Central memory CD8-positive, alpha-beta T cell (primary cell): ENCODE data around the gene CRYBG3.

Source experiments
- ATAC-seq: fragments of 150-1000 bp; cut with Tn5 transposase; replicated peaks from 2 replicates; pipeline ENCODE4 v1.10.0; 2022; ENCODE audit warnings: mild to moderate bottlenecking, moderate FRiP score, moderate number of reproducible peaks; ENCODE audit not compliant: poor library complexity, severe bottlenecking; ENCODE audit errors: extremely low read depth
- DNase-seq, 2 donors: peaks; one replicate each; pipeline ENCODE4 v3.0.0; 2021; ENCODE audit warnings: low spot score in 2 of 2
- H3K27ac Mint-ChIP-seq: one replicate; pipeline ENCODE4 v1.8.0; 2022; ENCODE audit warnings: low read depth, mild to moderate bottlenecking, moderate library complexity, mixed read lengths
- H3K27me3 Mint-ChIP-seq: one replicate; pipeline ENCODE4 v1.8.0; 2022; ENCODE audit warnings: mixed read lengths
- H3K36me3 Mint-ChIP-seq: one replicate; pipeline ENCODE4 v1.8.0; 2022; ENCODE audit warnings: mild to moderate bottlenecking, moderate library complexity, mixed read lengths; ENCODE audit not compliant: insufficient read depth
- H3K4me1 Mint-ChIP-seq: one replicate; pipeline ENCODE4 v1.8.0; 2022; ENCODE audit warnings: mixed read lengths
- H3K4me3 Mint-ChIP-seq: one replicate; pipeline ENCODE4 v1.8.0; 2022; ENCODE audit warnings: mild to moderate bottlenecking, moderate library complexity, mixed read lengths
- H3K9me3 Mint-ChIP-seq: one replicate; pipeline ENCODE4 v1.8.0; 2022; ENCODE audit warnings: mixed read lengths

Gene CRYBG3

GRCh38 chr3:97821774-97822358, at the start of gene CRYBG3:
CRYBG3 (plus strand) TSS chr3:97822011; CDS start chr3:97822207, 196 bp downstream.
- peaks cover 21% of the 10 kb centered on the region for H3K4me1 Mint-ChIP-seq
- peaks cover 17% of the 10 kb centered on the region for H3K27me3 Mint-ChIP-seq
- no peaks in the 10 kb centered on the region for H3K9me3 Mint-ChIP-seq
- DNase-seq (peak; percentile 70), ATAC-seq (peak; percentile 96)
- H3K4me3 Mint-ChIP-seq = peak within 1 kb of the TSS; percentile 90
- H3K36me3 Mint-ChIP-seq = peaks cover 8% of the 10 kb centered on the region
- H3K27ac Mint-ChIP-seq = peak within 1 kb of the TSS; percentile 87

- Mint-ChIP-seq H3K4me3 (no peak overlapping the region), H3K9me3 (no peaks in the 10 kb centered on the region), H3K27ac (no peak overlapping the region), H3K27me3 (no peaks in the 10 kb centered on the region), H3K36me3 (no peaks in the 10 kb centered on the region), H3K4me1 (peaks cover 9% of the 10 kb centered on the region)
- DNase-seq (no peak), ATAC-seq (no peak)
Measured at GRCh38 chr3:97772926-97773325, 48.9 kb upstream of the CRYBG3 start.

DNA sequence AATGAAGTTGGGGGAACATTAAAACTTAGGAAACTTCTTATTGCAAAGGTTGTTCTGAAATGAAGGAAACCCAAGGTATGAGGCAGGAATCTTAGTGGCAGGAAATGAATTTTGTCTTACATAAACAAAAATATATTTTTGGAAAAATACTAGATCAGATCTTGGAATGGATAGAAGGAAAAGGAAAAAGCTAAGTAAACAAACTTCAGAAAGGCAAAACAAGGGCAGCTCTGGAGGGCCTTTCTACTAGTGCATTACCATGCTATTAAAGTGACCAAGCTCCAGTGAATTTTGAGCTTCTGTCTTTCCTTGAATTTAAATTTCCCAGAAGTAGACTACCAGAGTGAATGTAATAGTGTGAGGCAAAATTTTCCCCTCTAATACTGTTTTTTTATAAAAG, 43.7 kb upstream of the CRYBG3 start:
- no peaks in the 10 kb centered on the region for H3K4me1 Mint-ChIP-seq
- H3K4me3 Mint-ChIP-seq = no peak overlapping the region
- H3K27ac Mint-ChIP-seq = no peak overlapping the region
- DNase-seq (no peak), ATAC-seq (no peak)
- H3K36me3 Mint-ChIP-seq = no peaks in the 10 kb centered on the region
- no peaks in the 10 kb centered on the region for H3K27me3 Mint-ChIP-seq
- H3K9me3 Mint-ChIP-seq = no peaks in the 10 kb centered on the region

- Mint-ChIP-seq H3K36me3 (peaks cover 1% of the 10 kb centered on the region), H3K9me3 (no peaks in the 10 kb centered on the region), H3K4me1 (no peaks in the 10 kb centered on the region), H3K27ac (no peak overlapping the region), H3K27me3 (no peaks in the 10 kb centered on the region), H3K4me3 (no peak overlapping the region)
- ATAC-seq = peak; percentile 40
- no peak for DNase-seq
Measured at GRCh38 chr3:97793420-97794019, 28.3 kb upstream of the CRYBG3 start.

DNA sequence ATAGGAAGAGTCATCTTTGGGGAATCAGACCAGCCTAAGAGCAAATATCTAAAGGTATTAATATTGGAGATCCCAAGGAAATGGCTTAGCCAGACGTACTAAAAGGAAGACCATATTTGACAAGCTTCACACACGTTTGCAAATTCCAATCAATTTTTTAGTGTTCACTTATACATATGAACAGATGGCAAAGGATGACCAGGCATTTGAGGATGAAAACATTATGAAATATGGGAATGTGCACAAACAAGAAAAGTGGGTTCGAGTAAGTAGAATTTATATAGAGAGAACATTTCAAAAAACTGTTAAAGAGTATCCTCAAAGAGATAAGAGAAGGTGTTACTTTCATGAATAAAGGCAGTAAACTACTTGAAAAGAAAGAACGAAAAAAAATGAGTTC, 25.9 kb upstream of the CRYBG3 start:
- DNase-seq (no peak), ATAC-seq (no peak)
- Mint-ChIP-seq H3K36me3 (peaks cover 1% of the 10 kb centered on the region), H3K27me3 (no peaks in the 10 kb centered on the region), H3K27ac (no peak overlapping the region), H3K9me3 (no peaks in the 10 kb centered on the region), H3K4me3 (no peak overlapping the region), H3K4me1 (no peaks in the 10 kb centered on the region)

- ATAC-seq = no peak
- no peak for DNase-seq
- Mint-ChIP-seq H3K36me3 (no peaks in the 10 kb centered on the region), H3K4me3 (no peak overlapping the region), H3K27ac (no peak overlapping the region), H3K9me3 (no peaks in the 10 kb centered on the region), H3K4me1 (no peaks in the 10 kb centered on the region), H3K27me3 (peaks cover 14% of the 10 kb centered on the region)
Measured at GRCh38 chr3:97804471-97804870, 17.3 kb upstream of the CRYBG3 start.

- Mint-ChIP-seq H3K4me3 (no peak overlapping the region), H3K36me3 (no peaks in the 10 kb centered on the region), H3K9me3 (no peaks in the 10 kb centered on the region), H3K27ac (no peak overlapping the region), H3K27me3 (peaks cover 14% of the 10 kb centered on the region), H3K4me1 (no peaks in the 10 kb centered on the region)
- DNase-seq (no peak), ATAC-seq (no peak)
Measured at GRCh38 chr3:97810779-97811390, 10.9 kb upstream of the CRYBG3 start.

DNA sequence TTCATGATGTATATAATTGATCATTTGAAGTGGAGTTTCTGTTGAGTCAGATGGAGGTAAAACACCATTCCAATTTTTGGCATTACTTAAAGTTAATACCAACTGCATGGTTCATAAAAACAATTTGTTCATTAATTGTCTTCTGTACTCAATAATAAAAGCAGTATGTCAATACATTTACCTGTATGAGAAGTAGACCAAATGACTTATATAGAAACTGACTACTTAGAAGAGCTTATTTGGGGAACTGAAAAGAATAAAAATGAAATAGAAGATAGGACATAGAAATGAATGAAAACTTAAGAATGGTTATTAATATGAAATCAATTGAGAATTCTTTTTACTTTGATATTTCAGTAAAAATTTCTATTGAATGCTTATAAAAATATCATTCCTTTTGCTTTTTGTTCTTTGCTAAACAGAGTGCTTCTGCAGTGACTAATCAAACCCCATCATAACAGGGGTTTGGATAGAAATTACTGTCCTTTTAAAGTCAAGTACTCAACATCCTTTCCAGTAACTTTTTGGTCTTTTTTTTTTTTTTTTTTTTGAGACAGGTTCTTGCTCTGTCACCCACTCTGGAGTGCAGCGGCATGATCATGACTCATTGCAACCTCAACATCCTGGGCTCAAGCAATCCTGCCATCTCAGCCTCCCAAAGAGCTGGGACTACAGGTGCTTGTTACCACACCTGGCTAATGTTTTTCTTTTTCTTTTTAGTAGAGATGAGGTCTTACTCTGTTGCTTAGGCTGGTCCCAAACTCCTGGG, 6.5 kb upstream of the CRYBG3 start:
- no peak for DNase-seq
- no peaks in the 10 kb centered on the region for H3K4me1 Mint-ChIP-seq
- no peak for ATAC-seq
- H3K27me3 Mint-ChIP-seq = peaks cover 10% of the 10 kb centered on the region
- H3K27ac Mint-ChIP-seq = no peak overlapping the region
- no peak overlapping the region for H3K4me3 Mint-ChIP-seq
- H3K36me3 Mint-ChIP-seq = no peaks in the 10 kb centered on the region
- no peaks in the 10 kb centered on the region for H3K9me3 Mint-ChIP-seq

DNA sequence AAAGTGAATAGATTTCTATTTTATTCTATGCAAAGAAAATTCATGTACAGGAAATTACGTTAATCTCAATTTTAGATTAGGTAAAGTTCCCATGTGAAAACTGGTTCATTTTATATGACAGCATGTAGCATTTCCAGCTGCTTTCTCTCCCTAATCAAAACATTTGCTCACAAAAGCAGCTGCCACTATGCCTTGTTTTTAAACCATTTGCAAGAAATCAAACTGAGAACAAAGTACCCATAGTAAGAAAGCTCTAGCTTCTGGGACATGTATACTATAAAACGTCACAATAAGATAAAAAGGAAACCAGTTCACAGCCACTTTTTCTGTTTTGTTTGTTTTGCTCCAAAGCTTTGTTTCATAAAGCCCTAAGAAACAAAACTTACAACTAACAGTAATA, 5.0 kb upstream of the CRYBG3 start:
- DNase-seq = no peak
- peaks cover 9% of the 10 kb centered on the region for H3K4me1 Mint-ChIP-seq
- no peak for ATAC-seq
- no peaks in the 10 kb centered on the region for H3K36me3 Mint-ChIP-seq
- H3K27me3 Mint-ChIP-seq = peaks cover 10% of the 10 kb centered on the region
- no peaks in the 10 kb centered on the region for H3K9me3 Mint-ChIP-seq
- no peak overlapping the region for H3K4me3 Mint-ChIP-seq
- peak overlapping the region; percentile 19 for H3K27ac Mint-ChIP-seq

DNA sequence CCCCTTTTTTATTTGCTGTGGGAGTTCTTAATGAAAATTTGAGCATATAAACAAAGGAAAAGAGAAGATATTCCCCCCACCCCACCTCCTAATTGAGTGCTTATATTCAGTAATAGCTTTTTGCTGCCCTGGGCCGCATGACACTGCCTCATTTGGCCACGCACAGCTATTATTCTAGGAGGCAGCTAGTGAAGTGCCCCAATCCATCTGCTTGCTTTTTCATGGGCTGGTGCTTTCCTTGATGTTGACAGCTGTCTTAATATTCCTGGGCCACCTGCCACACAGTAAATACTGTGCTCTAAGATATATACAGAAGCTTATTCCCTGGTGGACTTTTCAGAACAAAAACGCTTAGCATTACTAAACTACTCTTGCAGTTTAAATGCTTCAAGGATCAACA, 3.8 kb upstream of the CRYBG3 start:
- Mint-ChIP-seq H3K27me3 (peaks cover 19% of the 10 kb centered on the region), H3K4me1 (peaks cover 17% of the 10 kb centered on the region), H3K27ac (no peak overlapping the region)

DNA sequence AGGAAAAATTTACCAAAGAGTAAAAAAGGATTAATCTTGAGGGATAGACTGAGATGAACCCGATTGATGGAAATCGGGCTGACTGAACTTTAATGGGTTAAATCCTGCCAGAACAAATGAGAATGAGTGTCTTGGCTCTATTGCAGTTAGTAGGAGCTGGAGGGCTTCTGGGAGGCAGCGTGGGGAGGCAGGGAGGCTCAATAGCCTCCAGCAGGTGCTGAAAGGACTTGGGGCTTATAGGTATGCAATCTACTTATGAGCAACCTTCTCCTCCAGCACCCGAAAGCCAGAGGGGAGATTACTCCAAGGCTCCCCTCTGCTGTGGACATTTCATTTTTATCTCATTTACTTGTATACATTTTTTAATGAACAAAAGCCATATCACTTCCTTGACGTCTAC, 1.0 kb upstream of the CRYBG3 start:
- Mint-ChIP-seq H3K4me1 (peaks cover 21% of the 10 kb centered on the region), H3K27ac (no peak overlapping the region), H3K36me3 (peaks cover 8% of the 10 kb centered on the region), H3K9me3 (no peaks in the 10 kb centered on the region), H3K4me3 (peak overlapping the region; percentile 90), H3K27me3 (peaks cover 23% of the 10 kb centered on the region)
- DNase-seq = no peak
- ATAC-seq = no peak

More for the DNA sequence above, 3.8 kb upstream of the CRYBG3 start:
- Mint-ChIP-seq H3K36me3 (peaks cover 5% of the 10 kb centered on the region), H3K4me3 (no peak overlapping the region), H3K9me3 (no peaks in the 10 kb centered on the region)
- DNase-seq = no peak
- no peak for ATAC-seq

GRCh38 chr3:97821287-97821773, 481 bp upstream of the CRYBG3 start:
- Mint-ChIP-seq H3K27ac (peak overlapping the region; percentile 20), H3K9me3 (no peaks in the 10 kb centered on the region), H3K4me3 (peak overlapping the region; percentile 90), H3K27me3 (peaks cover 22% of the 10 kb centered on the region), H3K36me3 (peaks cover 8% of the 10 kb centered on the region), H3K4me1 (peaks cover 21% of the 10 kb centered on the region)
- no peak for DNase-seq
- ATAC-seq = peak; percentile 44
